Uterus (tissue), 2 donors: ENCODE data around the gene GZMM.

Experiments
- CTCF ChIP-seq, 4 experiments: fragments of 200-600 bp in 2 of 4; fragments of 450-650 bp in 2 of 4; sonication (generic) in 2 of 4; IDR thresholded peaks; one replicate each; pipeline ENCODE4 v1.5.1; 2016 to 2019; ENCODE audit warnings: antibody characterized with exemption in 4 of 4, mild to moderate bottlenecking in 2 of 4, moderate library complexity in 1 of 4
- POLR2A ChIP-seq, 2 donors: fragments of 450-650 bp; IDR thresholded peaks; one replicate each; pipeline ENCODE4 v1.6.1; 2016; ENCODE audit warnings: antibody characterized with exemption in 2 of 2, mild to moderate bottlenecking in 1 of 2, moderate library complexity in 1 of 2

DNA sequence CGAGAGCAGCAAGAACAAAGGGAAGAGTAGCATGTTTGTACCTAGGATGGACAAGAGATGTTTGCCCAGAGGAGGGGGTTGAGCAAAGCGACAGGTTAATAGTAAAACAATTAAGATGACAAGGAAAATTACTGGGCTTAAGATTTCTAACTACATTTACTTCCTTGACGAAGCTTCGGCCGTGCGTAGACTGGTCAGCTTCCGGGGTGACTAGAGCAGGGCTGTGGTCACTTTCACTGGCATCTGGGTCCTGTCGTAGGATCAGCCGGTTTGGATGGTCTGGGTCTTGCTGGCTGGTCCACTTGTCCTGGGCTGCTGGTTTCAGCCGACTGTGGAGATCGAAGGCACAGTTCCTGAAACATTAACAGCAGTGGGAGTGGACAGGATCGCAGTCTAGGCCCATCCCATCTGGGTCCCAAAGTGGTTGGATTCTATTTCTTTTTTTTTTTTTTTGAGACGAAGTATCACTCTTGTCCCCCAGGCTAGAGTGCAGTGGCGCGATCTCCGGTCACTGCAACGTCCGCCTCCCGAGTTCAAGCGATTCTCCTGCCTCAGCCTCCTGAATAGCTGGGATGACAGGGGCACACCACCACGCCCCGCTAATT lies 23.5 kb downstream of the GZMM start:
- TF ChIP-seq POLR2A (IDR thresholded peaks at IDR 0.05): no peak
- no peak for TF ChIP-seq CTCF (IDR thresholded peaks at IDR 0.05)
